HG03103 (cell line): ENCODE data around the gene TFB2M.
"Not testable (repeated sequence)": the region's sequence is repeated elsewhere in the genome, so short reads cannot be mapped to it uniquely, and the experiment has no call there.

Experiments
- ATAC-seq: cut with Tn5 transposase; IDR thresholded peaks from one replicate; pipeline ENCODE4 v1.9.1; 2021; ENCODE audit warnings: low read depth; ENCODE audit not compliant: unreplicated experiment

TFB2M gene

DNA sequence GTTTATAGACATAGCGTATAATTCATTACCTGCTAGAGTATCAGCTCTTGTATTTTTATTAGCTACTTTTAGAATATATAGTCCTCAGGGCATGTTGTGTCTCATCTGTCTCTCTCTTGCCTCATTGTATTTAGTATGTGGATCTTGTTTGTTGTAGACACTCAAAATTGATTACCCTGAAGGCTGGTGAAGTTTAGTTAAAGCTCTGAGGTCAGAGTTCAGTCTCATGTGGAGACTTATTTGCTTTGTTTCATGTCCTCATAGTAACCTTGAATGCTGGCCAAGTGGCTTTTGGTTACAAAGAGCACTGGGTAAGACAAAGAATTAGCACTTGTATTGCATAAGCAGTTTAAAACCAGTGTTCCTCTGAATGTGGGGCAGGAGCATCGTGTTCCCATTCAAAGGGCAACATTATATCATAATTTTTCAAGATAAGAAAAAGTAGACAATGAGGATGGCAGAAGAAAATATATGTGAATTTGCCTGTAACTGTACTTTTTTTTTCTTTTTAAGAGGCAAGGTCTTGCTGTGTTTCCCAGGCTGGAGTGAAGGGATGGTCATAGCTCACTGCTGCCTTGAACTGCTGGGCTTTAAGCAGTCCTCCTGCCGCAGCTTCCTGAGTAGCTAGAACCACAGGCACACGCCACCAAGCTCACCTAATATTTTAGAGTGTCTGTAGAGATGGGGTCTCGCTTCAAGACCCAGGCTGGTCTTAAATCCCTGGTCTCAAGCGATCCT lies 17.6 kb upstream of the TFB2M start:
- ATAC-seq, result no peak

DNA sequence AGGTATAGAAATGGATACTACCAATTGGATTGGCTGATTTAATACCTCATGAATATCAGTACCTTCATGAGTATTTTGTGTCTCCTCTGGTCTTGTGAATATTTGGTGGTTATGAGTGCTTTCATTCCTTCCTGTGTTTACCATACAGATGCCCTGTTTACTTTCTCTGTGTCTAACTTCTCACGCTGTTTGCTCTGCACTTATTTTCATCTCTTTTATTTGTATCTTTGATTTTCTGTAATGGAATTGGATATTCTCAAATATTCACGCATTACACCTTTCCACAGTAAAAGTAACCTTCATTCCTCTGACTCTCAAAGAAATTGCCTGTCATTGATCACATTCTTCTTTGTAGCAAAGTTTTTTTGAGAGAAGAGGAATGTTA lies 17.0 kb upstream of the TFB2M start:
- ATAC-seq, result no peak

DNA sequence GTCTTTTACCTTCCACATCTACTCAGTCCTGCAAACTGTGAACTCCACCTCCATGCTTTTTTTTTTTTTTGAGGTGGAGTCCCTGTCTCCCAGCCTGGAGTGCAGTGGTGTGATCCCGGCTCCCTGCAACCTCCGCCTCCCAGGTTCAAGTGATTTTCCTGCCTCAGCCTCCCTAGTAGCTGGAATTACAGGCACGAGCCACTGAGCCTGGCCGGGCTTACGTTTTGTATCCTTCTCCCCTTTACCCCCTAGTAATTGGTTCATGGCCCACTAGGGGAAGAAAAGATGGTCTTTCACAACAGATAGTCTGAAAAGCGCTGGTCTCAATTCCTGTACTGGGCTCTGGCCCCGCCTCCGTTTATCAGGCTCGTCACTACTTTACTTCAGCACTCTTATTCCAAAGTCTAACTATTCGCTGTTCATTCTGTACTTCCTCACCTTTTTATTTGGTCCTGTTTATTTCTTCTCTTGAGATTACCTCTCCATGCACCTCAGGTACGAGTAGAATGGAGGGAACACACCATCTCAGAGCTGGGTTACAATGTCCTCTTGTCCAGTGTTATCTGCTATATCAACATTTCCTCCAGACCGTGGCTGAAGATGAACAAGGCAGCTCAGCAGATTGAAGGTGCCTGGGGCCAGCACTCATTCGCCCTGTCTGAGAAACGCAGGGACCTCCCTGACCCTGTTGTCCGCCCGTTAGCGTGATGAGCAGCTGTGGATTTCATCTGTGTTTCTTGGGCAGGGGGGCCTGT lies 16.4 kb upstream of the TFB2M start:
- no peak for ATAC-seq

DNA sequence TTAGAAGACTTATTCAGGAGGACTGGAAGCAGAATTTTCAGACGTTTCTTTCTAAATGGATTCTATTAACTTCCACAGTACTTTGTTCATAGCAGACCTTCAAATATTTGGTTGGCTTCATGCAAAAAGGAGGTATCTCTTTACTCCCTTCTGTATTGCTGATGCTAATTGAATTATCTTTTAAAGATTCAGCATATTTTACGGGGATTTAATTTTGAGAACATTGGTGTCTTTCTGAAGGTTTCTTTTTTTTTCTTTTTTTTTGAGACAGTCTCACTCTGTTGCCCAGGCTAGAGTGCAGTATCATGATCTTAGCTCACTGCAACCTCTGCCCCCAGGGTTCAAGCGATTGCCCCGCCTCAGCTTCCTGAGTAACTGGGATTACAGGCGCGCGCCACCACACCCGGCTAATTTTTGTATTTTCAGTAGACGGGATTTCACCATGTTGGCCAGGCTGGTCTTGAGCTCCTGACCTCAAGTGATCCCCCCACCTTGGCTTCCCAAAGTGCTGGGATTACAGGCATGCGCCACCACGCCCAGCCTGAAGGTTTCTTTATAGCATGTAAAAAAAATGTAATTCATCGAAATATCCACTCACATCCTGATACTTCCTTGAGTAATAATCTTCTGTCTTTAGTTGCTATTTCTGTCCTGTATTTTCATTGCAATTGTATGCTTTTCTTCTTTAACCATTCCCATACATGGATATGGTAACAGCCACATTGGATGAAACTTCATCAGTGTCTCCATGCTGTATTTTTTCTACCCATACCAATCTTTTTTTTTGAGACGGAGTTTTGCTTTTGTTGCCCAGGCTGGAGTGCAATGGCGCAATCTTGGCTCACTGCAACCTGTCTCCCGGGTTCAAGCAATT lies 14.7 kb upstream of the TFB2M start:
- no peak for ATAC-seq

DNA sequence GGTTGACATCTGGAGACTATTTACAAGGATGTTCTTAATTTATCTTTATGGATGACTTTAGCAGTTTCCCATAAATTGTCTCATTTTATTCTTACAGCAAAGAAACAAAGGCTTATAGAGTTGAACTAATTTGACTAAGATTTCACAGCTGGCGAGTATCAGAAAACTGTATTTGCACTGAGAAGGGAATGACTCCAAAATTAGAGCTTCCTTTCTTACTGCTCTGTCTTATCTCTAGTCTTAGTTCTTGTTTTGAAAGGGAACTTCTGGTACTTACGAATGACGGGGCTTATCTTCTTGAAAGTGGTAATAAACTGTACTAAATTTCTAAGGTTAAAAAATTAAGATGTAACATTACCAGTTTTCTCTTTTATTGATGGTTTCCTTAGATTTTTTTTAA lies 13.8 kb upstream of the TFB2M start:
- peak; percentile 72 for ATAC-seq

DNA sequence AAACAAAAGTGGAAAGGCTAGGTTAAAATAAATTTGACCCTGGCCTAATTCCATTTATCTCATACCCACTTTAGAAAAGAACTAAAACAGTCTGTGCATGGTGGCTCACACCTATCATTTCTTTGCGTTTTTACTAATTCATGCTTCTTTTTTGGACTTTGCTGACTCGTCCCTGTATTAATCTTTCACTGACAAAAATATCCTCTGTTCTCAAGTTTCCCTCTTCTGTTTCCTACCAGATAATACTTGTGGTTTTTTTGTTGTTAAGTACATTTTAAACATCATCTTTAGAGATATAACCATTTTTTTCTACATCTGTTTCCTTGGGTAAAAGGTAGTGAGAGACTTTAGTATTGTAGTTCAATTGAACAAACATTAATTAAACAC lies 11.7 kb upstream of the TFB2M start:
- ATAC-seq, result no peak

DNA sequence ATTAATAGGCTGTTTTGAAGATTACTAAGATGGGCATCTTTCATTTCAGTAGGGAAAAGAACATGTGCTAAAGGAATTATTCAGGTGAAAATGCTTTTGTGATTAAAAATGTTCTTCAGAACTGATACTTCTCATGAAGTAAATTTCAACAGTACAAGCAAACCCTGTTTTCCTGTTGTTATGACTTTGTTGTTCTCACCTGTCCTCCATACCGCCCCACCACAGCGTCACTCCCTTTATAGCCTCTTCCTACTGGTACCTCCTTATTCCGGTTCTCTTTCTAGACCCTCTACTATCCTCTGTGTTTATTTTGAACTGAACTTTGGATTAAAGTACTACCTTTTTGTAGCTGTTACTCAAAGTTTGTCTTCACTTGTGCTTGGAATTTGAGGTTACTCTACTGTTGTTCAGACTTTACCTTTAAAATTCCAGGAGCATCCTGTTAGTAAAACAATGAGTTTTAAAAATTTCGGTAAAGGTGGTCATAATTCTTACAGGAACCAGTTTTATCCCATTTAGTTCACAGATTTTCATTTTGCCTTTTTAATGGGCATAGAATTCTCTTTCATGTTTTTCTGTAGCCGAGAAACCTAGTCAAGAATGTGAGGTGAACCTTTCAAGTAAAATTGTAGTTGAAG lies 11.1 kb upstream of the TFB2M start:
- ATAC-seq, result no peak

DNA sequence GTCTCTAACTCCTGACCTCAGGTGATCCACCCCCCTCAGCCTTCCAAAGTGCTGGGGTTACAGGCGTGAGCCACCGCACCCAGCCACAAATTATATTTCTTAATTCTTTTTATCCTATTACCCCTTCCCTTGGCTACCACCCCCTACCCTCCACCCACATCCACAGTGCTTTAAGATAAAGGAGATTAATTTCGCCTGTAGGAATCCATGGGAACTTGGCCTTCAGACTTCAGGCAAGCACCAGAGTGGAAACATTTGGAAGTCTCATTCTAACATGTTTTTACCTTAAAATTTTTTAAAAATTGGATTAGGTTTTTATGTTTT lies 10.6 kb upstream of the TFB2M start:
- ATAC-seq, result no peak

DNA sequence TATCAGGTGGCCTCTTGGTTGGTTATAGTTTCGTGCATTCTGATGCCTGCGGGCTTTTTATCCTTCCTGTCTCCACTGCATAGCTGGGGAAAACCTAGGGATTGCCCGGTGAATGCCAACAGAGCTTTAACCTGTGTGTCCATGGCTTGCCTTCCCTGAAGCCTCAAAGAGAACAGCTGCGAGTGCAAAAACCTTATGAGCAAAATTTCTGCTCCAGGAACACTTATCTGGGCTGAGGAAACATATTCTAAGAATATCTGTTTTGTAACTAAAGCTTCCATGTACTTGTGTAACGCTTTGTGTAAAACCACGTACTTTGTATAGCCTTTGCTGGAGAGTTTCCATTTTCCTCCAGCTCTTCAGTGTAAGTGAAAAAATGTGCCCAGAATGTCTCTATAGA lies 7.4 kb upstream of the TFB2M start:
- ATAC-seq, result no peak

DNA sequence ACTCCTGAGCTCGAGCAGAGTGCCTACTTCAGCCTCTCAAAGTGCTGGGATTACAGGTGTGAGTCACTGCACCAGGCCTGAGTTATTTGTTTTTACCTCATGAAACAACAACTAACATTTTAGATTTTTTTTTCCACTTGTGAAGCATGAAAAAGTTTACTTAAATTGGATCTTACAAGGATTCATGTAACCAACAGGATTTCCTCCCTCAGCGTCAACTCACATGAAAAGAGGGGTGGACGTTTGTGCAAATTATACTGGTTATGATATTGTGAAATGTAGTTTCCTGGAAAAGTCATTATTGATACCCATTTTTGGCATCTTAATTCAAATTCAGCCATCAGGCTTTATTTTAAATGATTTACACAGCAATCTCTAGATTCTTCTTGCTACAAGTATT lies 6.7 kb upstream of the TFB2M start:
- no peak for ATAC-seq

DNA sequence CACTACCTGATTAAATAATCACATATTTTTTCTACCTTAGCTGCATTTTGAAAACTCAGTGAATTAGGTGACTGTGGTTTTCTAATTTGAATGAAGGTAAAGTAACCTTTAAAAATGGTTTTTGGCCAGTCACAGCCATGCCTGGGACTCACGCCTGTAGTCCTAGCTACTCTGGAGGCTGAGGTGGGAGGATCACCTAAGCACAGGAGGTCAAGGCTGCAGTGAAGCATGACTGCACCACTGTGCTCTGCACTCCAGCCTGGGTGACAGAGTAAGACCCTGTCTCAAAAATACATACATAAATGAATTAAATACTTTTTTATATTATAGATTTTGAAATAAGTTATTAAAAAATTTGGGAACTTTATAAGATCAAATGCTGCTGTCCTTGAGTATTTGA lies 5.9 kb upstream of the TFB2M start:
- ATAC-seq, result no peak

DNA sequence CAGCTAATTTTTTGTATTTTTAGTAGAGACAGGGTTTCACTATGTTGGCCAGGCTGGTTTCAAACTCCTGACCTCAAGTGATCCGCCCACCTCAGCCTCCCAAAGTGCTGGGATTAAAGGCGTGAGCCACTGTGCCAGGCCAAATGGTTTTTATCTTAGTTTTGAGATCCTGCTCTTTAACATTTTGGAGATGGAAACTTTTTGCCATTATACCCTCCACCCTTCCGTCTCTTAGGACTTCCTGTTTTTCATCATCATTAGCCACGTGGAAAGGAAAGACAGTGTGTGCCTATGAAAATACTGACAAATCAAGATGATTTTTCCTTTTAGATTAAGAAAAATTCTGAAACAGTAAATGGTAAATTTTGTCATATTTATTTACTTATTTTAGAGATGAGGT lies 5.2 kb upstream of the TFB2M start:
- ATAC-seq, result not testable (repeated sequence)

DNA sequence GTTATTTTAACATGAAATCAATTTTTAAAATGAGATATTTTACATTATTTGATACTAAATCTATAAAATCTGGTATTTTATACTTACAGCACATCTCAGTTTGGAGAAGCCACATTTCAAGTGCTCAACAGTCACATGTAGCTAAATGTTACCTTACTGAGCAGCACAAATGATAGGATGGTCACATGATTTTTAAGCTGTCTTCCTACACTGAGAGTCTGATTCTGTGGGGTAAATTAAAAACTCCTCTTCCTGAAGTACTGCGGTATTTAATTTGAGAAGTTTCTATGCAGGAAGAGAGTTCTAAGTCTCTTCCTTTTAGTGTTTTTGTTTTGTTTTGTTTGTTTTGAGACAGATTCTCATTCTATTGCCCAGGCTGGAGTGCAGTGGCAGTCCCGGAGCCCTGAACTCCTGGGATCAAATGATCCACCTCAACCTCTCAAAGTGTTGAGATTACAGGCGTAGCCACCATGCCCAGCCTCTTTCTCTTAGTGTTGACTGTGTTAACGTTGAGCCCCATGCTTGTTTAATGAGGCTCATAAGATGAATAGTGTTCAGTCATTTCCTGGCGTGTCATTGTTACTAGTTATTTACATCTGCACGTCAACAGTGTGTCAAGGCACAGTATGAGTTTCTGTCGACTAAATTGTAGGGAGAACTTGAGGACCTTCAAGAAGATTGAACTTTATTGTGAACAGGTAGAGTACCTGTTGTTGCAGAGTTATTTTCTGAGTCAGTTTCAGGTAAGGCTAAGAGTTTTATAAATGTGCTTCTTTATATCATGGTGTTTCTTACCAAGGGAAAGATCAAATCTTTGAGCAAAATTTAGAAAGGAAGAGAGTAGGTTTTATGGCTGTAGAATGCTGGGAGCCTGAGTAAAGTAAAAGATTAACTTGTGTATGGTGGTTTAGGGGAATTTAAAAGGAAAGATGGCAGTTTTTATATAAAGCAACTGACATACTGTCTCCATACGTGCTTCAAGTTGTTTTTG lies 3.5 kb upstream of the TFB2M start:
- no peak for ATAC-seq

DNA sequence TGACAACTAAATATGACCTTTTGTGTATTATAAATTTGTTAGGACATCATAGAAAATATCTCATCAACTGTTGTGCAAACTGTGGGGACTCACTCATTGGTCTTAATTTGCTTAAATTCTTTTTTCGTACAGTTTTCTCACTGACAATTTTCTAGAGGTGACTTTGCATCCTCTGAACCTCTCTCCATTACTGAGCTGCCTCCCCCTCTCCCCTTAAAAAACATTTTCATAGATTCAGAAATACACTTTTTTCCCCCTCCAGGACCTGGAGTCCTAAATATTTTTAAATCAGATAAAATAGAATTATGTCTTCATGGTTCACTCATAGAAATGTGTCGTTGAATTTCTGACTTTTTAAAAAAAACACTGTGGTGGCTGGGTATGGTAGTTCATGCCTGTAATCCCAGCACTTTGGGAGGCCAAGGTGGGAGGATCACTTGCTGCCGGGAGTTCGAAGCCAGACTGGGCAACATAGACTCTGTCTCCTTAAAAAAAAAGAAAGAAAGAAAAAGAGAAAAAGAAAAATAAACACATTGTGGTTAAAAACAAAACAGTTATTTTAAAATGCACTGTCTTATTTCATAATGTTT lies 1.7 kb upstream of the TFB2M start:
- no peak for ATAC-seq

DNA sequence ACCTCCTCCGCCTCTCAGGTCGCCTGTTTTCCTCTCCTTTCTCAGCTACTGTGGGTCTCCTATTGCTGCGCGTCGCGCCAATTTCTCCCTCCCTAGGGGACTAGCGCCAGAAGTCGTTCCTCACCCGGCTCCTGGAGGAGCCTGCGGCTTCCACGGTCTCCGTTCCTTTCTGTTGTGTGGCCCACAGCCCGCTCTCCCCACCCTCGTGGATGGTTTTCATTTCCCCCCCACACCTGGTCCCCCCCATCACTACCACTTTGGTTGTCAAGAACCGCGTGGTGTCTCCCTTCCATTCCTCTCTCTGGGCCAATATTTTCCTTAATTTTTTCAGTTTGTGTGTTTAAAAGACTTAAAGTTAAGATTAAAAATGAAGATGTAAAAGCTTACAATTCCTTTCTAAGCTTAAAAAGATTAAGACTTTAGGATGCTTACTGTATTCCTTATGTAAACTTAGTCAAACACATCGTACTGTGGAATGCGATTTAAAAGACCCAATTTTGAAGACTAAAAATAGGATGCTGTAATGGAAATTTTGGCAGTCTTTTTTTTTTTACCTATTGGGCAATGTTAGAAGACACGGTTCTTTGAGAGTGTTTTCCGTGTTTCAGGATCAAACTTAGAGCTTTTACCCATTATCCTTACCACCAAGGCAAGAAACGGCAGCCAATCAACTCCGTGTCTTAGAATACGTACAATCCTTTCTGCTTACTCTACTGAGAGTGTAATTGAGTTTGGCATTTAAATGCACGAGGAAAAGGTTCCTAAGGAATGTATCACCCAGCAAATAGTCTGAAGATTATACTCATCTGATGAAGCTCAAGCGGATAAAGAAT lies 968 bp upstream of the TFB2M start:
- peak; percentile 21 for ATAC-seq

DNA sequence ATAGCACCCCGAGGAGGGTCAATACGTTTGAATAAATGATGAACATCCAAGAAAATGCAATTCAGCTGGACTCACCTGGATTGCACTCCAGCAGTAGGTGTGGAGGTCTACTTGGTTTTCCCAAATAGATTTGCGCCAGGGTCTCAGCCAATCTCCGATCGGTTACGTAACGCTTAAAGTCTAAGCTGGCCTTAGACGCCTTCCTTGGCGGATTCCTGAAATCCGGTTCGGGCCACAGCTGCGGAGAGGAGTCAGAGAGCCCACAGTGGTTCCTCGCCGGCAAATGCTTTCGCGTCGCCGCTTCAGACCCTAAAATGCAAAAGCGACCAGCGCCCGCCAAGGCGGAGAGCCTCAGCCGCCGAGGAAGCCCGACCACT lies 322 bp downstream of the TFB2M start:
- ATAC-seq, result peak; percentile 0

DNA sequence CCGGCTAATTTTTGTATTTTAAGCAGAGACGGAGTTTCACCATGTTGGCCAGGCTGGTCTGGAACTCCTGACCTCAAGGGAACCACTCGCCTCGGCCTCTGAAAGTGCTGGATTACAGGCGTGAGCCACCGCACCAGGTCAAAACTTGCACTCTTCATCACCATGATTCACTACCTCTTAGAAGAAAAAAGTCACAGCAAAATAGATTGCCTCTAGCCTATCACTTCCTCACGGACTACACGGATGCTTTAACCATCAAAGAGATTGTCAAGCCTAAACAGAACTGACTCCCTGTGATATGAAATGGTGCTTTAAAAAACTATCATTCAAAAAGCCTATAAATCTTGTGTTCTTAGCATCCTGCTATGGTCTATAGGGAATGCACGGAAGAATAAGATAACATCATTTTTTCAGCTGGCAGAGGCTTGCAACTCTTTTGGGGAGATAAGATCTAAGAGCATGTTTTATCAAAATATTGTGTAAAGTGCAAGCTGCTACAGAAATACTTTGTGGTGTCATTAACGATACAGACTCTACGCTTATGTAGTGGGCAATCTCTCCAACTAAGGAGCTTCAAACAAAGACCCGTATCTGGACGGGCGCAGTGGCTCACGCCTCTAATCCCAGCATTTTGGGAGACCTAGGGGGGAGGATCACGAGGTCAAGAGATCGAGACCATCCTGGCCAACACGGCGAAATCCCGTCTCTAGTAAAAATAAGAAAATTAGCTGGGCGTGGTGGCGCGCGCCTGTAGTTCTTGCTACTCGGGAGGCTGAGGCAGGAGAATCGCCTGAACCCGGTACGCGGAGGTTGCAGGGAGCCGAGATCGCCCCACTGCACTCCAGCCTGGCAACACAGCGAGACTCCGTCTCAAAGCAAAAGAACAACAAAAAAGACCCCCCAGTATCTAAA lies 966 bp downstream of the TFB2M start:
- ATAC-seq, result no peak

DNA sequence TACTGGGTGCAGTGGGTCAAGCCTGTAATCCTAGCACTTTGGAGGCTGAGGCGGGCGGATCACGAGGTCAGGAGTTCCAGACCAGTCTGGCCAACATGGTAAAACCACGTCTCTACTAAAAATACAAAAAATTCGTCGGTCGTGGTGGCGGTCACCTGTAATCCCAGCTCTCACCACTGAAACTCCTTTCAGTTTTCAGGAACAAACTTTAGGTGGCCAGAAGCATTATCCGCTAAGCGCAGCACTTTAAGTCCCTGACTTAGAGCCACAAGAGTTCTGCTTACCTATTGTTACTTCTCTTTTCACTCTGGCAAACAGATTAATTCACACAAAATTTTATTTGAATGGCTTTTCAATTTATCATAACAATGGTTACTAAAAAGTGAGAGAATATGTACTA lies 5.2 kb downstream of the TFB2M start:
- ATAC-seq, result not testable (repeated sequence)
